ENCODE measurements around the gene NPTX1. TPM values are rescaled to one million over a fixed set of nuclear protein-coding genes. Genes with fewer than 3 reads are reported as not detected.
A peak's percentile ranks its signal among the peaks of the same experiment; 100 is the strongest.

The NPTX1 gene
- total RNA-seq, 1 donor from 2014 or later = not detected

DNA sequence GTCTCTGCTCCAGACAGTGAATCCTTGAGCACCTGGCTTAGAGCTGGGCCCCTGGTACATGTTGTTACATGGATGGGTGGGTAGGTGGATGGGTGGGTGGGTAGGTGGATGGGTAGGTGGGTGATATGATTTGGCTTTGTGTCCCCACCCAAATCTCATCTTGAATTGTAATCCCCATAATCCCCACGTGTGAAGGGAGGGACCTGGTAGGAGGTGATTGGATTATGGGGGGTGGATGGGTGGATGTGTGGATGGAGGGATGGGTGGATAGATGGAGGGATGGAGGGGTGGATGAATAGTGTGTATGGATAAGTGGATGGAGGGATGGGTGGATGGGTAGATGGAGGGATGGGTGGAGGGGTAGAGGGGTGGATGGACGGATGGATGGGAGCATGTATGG lies 26.6 kb upstream of the NPTX1 start:
- no peak for DNase-seq (ENCODE audit: low read depth)
- H3K4me3 ChIP-seq (ENCODE audit: low read depth, low read length) = no peak overlapping the region
- TF ChIP-seq, protein P1, sequence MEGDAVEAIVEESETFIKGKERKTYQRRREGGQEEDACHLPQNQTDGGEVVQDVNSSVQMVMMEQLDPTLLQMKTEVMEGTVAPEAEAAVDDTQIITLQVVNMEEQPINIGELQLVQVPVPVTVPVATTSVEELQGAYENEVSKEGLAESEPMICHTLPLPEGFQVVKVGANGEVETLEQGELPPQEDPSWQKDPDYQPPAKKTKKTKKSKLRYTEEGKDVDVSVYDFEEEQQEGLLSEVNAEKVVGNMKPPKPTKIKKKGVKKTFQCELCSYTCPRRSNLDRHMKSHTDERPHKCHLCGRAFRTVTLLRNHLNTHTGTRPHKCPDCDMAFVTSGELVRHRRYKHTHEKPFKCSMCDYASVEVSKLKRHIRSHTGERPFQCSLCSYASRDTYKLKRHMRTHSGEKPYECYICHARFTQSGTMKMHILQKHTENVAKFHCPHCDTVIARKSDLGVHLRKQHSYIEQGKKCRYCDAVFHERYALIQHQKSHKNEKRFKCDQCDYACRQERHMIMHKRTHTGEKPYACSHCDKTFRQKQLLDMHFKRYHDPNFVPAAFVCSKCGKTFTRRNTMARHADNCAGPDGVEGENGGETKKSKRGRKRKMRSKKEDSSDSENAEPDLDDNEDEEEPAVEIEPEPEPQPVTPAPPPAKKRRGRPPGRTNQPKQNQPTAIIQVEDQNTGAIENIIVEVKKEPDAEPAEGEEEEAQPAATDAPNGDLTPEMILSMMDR (conservative IDR thresholded peaks at IDR 0.05; ENCODE audit: low read depth, low read length) = no peak

DNA sequence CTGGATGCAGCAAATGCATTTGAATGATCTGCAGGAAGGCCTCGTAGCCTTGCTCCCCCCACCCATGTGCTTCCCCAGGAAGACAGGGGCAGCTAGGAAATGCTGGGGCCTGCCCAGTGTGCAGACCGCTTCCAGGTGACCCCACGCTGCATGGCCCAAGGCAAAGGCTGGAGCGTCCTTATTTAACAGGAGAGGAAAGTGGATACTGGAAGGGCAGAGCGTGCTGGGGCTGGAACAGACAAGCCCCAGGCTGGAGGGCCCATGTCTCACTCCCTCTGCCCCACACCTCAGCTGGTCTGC lies 26.1 kb upstream of the NPTX1 start:
- no peak overlapping the region for H3K4me3 ChIP-seq (ENCODE audit: low read depth, low read length)
- TF ChIP-seq, protein P1 (conservative IDR thresholded peaks at IDR 0.05; ENCODE audit: low read depth, low read length) = no peak
- no peak for DNase-seq (ENCODE audit: low read depth)

DNA sequence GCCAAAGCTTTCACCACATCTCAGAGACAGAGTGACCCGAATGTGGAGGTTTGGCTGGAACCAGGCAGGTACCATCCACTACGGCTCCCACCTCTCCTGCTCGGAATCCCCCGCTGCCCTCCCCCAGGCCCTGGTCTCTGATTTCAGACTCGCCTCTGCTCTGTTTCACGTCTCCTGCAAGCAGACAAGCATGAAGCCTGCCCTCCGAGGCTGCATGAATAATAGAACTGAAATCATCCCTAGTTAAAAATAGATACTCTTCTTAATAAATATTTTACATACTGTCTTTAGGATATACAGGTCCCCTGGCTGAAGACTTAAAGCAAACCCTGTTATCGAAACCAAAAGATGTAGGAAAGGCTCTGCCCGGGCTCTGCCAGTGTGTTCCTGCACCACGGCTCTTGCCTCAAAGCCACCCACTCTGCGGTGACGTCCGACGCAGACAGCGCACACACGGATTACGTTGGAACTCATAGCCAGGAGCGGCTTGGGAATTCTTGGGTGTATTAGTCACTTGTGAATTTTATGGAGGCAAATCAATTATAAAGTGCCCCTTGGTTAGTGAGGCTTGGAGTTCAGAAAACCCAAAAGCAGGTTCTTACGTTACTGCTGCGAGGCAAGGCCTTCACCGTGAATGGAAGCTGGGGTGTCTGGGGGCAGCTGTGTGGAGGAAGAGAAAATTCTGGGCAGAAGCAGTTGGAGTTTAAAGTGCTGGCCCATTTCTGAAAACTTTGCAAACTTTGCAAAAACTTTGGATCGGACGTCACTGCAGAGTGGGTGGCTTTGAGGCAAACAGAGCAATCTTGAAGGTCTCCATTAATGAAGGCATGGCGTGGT lies 25.6 kb upstream of the NPTX1 start:
- TF ChIP-seq, protein P1 (conservative IDR thresholded peaks at IDR 0.05; ENCODE audit: low read depth, low read length) = no peak
- peak; percentile 22 for DNase-seq (ENCODE audit: low read depth)
- H3K4me3 ChIP-seq (ENCODE audit: low read depth, low read length) = peak overlapping the region; percentile 31

DNA sequence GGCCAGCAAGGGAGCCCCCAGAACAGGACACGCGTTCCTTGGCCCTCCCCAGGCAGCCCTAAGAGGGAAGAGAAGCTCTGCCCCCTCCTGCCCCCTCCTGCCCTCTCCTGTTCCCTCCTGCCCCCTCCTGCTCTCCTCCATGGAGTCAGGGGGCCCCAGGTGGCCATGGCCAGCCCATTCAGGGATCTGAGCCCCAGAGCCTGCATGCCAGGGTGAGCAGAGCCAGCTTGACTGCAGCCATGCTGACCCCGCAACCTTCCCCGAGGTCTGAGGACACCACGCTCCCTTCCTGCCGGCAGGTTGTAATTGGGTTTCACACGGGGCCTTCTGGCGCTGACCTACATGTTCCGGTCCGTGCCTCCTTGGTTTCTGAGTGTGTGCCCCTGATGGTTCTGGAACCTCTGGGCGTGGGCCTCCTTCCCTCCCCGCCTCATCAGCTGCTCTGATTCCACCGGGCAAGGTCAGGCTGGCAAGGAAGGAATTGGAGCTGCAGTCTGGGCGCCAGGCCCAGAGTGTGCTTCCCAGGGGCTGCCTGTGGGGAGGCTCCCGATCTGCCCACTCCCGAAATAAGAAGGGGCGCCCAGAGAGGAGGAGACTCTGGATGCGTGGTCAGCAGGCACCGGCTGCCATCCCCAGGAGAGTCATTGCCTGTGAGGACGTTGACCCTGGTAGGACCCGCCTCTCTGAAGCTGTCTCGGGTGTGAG lies 23.7 kb upstream of the NPTX1 start:
- TF ChIP-seq, protein P1 (conservative IDR thresholded peaks at IDR 0.05; ENCODE audit: low read depth, low read length) = no peak
- no peak for DNase-seq (ENCODE audit: low read depth)
- no peak overlapping the region for H3K4me3 ChIP-seq (ENCODE audit: low read depth, low read length)

DNA sequence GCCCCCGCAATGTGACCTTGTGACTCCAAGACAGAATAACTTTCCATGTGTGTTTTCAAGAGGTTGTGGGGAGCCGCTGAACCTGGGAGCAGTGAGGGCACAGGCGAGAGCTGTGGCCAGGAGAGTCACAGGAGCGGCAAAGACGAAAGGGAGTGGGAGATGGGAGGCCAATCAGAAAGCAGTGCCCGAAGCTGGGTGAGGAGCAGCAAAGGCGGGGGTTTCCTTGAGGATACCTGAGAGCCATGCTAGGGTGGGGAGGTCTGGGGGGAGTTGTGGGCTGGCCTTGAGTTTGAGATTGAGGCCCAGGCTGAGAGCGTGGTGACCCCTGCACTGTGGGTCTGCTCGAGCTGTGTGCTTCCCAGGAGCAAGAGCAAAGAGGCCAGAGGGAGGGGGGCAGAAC lies 23.2 kb upstream of the NPTX1 start:
- no peak for DNase-seq (ENCODE audit: low read depth)
- TF ChIP-seq, protein P1 (conservative IDR thresholded peaks at IDR 0.05; ENCODE audit: low read depth, low read length) = no peak
- no peak overlapping the region for H3K4me3 ChIP-seq (ENCODE audit: low read depth, low read length)

DNA sequence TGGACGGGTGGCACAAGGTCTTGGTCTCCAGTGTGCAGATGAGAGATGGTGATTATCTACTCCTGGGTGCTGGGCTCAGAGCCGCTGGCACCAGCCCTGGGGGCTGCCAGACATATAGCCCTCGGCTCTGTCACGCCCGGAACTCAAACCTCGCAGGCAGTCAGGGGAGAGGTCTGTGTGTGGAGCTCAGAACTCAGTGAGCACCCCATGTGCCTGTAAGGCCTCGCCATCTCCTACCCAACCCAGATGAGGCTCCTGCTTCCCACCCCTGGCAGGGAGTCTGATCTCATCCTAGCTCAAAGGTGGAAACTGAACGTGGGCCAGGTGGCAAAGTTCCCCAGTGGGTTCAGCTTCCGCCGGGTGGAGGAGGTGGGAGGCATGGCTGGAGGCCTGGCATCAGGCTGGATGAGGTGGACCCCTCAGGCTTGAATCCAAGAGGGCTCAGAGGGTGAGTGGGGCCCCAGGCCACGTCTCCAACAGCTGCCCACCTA lies 22.6 kb upstream of the NPTX1 start:
- TF ChIP-seq, protein P1 (conservative IDR thresholded peaks at IDR 0.05; ENCODE audit: low read depth, low read length) = no peak
- no peak for DNase-seq (ENCODE audit: low read depth)
- no peak overlapping the region for H3K4me3 ChIP-seq (ENCODE audit: low read depth, low read length)
